Measurements from ENCODE around the gene LY9.

LY9 gene

DNA sequence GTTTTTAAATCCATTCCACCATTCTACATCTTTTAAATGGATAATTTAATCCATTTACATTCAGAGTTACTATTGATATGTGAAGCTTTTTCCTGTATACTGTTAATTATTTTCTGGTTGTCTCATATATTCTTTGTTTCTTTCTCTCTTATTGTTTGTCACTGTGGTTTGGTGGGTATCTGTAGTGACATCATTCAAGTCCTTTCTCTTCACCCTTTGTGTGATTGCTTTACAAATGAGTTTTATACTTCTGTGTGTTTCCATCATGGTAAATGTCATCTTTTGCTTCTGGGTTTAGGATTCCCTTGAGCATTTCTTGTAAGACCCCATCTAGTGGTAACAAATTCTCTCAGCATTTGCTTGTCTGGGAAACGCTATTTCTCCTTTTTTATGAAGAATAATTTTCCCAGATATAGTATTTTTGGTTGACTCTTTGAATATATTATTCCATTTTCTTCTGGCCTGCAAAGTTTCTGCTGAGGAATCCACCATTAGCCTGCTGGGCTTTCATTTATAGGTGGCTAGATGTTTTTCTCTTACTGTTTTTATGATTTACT is 10.2 kb downstream of the LY9 start:
- no peak for DNase-seq

- DNase-seq: no peak
Observed at GRCh38 chr1:160806784-160807183, 10.8 kb downstream of the LY9 start.

- DNase-seq: no peak
Observed at GRCh38 chr1:160807247-160807646, 11.3 kb downstream of the LY9 start.

- DNase-seq: no peak
Observed at GRCh38 chr1:160807738-160808137, 11.8 kb downstream of the LY9 start.

DNA sequence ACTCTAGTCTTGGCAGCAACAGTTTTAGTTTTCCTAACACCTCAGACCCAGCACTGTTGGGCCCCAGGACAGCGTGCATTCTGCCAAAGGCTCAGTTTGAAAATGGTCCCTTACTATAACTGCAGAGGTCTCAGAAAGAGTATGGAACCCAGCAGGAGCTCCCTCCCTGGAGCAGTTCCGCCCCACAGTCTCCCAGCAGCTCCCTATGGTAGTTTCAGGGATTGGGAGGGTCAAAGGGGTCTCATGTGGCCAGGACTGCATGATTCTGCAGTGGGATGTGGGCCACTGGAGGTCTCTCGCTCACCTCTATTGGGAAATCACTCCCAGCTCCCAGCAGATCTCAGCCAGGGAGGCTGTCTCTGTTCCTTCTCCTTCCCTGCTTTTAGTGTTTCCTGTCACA is 12.3 kb downstream of the LY9 start:
- no peak for DNase-seq

DNA sequence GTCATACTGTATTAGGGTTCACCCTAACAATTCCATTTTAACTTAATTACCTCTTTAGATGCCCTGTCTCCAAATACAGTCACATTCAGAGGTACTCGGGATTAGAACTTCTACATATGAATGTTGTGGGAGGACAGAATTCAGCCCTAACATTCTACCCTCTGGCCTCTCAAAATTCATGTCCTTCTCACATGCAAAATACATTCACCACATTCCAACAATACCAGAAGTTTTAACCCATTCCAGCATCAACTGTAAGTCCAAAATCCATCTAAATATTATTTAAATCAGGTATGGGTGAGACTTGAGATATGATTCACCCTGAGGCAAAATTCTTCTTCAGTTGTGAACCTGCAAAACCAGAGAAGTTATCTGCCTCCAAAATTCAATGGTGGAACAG is 14.5 kb downstream of the LY9 start:
- DNase-seq: no peak

DNA sequence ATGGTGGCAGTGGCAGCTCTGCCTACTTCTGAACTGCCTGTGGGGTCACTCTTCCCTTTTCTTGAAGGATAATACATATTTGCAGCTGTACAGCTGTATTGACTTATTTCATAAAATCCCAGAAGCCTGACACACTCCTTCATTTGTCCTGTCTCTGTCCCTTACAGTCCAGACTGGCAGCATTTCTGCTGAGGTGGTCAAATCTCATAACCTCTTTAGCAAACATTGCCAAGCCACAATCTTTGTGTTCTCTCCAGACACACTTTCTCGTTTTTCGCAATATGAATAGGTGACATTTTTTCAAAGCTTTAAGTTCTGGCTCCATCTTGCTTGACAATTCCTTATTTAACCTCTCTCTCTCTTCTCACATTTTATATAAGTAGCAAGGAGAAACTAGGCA is 15.2 kb downstream of the LY9 start:
- DNase-seq: no peak

- DNase-seq: no peak
Observed at GRCh38 chr1:160813215-160813614, 17.2 kb downstream of the LY9 start.

- no peak for DNase-seq
Observed at GRCh38 chr1:160814316-160814715, 18.3 kb downstream of the LY9 start.

DNA sequence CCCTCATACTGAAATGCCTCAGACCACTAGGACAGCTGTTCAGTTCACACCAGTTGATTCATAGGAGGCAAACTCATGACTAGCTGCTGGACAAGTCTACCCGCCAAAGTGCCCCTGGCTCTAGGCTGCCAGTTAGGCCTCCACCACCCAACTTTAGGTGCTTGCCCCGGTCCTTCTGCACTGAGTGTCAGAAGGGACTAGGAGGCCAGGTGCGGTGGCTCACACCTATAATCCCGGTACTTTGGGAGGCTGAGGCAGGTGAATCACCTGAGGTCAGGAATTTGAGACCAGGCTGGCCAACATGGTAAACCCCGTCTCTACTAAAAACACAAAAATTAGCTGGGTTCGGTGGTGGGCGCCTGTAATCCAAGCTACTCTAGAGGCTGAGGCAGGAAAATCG is 18.9 kb downstream of the LY9 start:
- no peak for DNase-seq

DNA sequence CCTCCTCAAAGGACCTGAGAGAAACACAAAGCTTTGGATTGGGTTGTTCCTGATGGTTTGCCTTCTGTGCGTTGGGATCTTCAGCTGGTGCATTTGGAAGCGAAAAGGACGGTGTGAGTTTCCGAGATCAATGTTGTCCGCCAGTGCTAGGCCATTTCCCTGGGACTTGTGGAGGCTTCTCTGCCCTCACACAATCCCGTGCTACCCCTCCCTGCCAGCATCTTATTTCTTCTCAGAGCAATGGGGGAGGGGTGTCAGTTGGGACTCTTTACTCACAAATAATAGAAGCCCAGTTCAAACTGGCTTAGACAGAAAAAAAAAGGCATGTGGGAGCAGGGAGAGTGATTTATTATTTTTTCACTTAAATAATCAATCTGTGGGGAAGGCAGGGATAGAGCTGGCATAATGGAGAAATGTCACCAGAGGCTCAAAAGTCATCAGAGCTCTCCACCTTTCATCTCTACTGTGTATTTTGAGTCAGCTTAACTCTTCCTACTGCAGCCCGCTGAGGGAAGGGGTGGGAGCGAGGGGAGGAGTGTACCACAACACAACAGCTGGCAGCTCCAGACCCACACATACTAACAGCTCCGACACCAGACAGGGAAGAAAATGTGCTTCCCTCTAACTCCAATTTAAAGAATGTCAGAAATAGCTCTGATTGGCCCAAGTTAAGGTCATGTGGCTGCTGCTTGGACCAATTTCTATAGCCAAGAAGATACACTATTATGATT is 22.4 kb downstream of the LY9 start:
- DNase-seq: no peak

DNA sequence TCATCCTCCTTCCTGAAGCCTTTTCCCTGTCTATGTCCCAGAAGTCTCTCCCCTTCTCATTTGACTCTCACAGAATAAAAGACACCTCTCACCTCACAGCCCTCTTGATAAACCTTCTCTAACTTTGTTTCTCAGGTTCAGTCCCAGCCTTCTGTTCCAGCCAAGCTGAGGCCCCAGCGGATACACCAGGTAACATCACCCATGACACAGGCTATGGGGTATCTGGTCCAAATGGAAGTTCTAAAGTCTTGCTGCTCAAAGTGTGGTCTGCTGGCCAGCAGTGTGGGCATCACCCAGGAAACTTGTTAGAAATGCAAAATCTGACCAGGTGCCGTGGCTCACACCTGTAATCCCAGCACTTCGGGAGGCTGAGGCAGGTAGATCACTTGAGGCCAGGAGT is 23.2 kb downstream of the LY9 start:
- DNase-seq: no peak

DNA sequence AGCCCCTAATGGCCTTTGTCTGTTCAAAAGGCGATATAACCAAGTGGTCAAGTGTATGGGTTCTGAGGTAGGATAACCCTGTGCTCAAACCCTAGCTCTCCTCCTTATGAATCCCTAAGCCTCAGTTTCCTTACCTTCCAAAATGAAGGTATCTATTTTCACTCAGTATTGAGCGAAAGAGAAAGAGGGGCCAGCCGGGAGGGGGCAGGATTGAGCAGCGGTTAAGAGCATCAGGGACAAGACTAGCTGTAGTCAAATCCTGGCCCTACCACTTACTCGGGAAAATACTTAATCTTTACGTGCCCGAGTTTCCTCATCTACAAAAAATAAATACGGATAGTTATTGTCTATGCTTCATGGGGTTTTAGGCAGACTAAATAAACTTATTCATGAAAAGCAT is 25.7 kb downstream of the LY9 start:
- no peak for DNase-seq

GRCh38 chr1:160823296-160823695 is 27.3 kb downstream of the LY9 start:
- no peak for DNase-seq

- DNase-seq: no peak
Observed at GRCh38 chr1:160826546-160826945, 30.6 kb downstream of the LY9 start.

DNA sequence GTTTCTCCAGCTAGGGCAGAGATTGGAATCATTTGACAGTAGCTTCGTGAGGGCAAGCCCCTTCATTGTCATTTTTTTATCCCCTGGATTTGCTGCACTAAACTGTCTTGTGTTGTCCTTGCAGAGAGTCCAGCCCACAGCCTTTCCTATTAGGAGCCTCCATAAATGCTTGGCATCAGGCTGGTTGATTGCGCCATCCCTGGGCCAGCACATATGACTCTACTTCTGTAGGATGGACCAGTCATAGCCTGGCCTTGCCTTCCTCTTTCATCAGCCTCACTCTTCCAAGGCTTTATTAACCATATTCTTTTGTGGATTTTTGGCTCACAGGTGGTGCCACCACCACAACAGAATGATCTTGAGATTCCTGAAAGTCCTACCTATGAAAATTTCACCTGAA is 31.4 kb downstream of the LY9 start:
- no peak for DNase-seq

DNA sequence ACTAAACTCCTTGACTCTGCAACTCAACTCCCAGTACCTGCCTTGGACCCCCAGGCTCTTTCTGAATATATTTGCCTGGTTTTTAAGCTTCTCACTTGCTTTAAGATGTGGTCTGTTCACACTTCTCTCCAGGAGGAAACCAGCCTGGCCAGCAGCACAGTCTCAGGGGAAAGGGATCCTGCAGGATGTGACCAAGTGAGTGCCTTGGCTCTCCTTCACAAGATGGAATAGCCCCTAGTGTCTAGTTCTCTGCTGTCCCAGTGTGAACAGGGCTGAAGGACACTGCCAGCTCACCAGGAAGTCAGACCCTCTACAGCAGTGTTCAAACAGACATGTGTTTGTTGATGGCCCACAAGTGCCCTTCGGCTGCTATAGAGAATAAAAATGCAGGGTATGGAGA is 33.8 kb downstream of the LY9 start:
- no peak for DNase-seq

DNA sequence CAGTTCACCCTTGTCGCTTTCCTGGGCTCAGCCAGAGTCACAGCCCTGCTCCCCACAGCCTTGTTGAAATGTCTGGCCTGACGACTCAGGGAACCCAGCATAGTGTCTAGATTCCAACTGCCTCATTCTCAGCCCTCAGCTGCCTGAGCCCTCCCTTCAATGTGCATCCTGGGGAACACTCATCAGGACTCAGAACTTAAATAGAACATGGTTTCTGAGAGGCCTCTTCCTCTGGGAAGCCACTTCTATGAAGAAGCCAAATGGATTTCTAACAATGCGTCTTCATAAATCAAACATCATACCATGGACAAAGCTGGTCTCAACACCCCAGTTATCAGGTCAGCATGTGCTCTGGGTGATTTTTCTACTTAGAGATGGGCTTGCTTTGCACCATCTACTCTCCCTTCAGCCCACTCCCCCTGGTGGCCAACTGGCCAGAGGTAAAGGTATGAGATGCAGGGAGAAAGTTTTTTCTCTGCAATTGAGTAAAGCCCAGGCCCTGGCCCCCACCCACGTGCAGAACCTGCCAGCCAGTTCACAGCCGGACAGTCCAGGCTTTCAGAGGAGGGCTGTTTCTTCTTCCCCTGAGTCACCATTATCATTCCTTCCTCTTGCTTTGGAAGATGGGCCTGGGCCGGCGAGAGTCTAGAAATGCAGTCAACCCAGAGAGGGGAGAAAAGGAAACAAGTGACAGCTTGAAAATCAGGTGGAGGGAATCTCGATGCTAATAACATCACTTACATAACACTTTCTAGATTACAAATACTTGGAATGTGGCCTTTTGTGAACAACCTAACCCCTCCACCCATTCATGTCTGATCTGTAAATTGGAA is 34.6 kb downstream of the LY9 start:
- DNase-seq: peak; percentile 77

DNA sequence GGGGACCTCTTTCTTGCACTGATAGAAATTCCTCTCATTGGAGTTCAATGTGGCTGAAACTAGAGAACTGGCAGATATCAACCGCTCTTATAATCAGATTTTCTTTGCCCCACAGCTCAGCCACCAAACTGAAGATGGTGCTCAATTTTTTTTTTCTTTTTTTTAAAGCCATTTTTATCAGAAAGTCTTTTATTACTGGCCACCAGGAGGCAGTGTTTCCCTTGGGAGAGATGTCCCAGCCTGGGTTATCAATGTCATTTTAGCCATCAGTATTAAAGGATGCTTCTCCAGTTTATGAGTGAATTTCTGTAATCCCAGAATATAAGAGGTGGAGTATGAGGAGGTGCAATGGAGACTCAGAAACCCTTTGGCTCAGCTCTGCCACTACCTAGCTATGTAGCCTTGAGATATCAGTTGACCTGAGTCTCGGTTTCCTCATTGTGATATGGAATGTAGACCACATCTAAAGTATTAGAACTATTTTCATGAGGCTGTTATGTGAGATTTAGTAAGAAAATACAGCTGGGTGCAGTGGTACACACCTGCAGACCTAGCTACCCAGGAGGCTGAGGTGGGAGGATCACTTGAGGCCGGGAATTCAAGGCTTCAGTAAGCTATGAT is 39.1 kb downstream of the LY9 start:
- DNase-seq: no peak

DNA sequence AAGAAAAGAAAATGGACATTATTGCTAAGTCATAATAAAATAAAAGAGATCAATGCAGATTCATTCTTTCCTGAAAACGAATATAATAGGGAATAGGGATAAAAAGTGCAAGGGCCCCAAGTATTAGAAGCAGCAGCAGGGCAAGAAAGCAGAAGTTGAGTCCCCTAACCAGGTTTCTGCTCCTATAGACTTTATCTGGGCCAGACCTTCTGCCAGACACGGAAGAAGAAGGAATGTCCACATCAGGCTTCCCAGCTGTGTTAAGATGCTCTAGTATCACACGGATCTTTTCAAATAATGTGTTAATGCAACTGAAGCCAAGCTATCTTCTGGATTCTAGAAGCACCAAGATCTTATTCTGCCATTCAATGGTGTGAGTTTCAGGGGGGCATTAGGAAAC is 39.8 kb downstream of the LY9 start:
- no peak for DNase-seq

- no peak for DNase-seq
Observed at GRCh38 chr1:160836561-160836960, 40.6 kb downstream of the LY9 start.

- DNase-seq: no peak
Observed at GRCh38 chr1:160836981-160837557, 41.1 kb downstream of the LY9 start.

- DNase-seq: peak; percentile 76
Observed at GRCh38 chr1:160837558-160838205, 41.7 kb downstream of the LY9 start.
